Astrocyte of the cerebellum (primary cell): ENCODE data around the gene CUX1.

Experiments
- DNase-seq: peaks from one replicate; pipeline ENCODE4 v3.0.0-alpha.2; 2011; ENCODE audit warnings: low read depth
- H3K4me3 ChIP-seq: 2 replicates; pipeline ENCODE4 v1.5.1; 2011; ENCODE audit warnings: mild to moderate bottlenecking, low read depth, low read length, moderate library complexity
- in situ Hi-C: cut with HindIII; loops from 2 replicates; pipeline ENCODE4 v1.10.0; 2017; ENCODE audit warnings: low sequenced_read_pairs
- TF ChIP-seq, protein P1 (sequence below): IDR thresholded peaks from 2 replicates; pipeline ENCODE4 v1.5.1; 2012; ENCODE audit warnings: low read length, low read depth, moderate library complexity, mild to moderate bottlenecking; ENCODE audit errors: missing control alignments

Gene CUX1

GRCh38 chr7:102111061-102112041, 293.9 kb downstream of the CUX1 start:
- no peak overlapping the region for H3K4me3 ChIP-seq
- TF ChIP-seq, protein P1, sequence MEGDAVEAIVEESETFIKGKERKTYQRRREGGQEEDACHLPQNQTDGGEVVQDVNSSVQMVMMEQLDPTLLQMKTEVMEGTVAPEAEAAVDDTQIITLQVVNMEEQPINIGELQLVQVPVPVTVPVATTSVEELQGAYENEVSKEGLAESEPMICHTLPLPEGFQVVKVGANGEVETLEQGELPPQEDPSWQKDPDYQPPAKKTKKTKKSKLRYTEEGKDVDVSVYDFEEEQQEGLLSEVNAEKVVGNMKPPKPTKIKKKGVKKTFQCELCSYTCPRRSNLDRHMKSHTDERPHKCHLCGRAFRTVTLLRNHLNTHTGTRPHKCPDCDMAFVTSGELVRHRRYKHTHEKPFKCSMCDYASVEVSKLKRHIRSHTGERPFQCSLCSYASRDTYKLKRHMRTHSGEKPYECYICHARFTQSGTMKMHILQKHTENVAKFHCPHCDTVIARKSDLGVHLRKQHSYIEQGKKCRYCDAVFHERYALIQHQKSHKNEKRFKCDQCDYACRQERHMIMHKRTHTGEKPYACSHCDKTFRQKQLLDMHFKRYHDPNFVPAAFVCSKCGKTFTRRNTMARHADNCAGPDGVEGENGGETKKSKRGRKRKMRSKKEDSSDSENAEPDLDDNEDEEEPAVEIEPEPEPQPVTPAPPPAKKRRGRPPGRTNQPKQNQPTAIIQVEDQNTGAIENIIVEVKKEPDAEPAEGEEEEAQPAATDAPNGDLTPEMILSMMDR = no peak
- DNase-seq = no peak
- in situ Hi-C loops = no loop called here

DNA sequence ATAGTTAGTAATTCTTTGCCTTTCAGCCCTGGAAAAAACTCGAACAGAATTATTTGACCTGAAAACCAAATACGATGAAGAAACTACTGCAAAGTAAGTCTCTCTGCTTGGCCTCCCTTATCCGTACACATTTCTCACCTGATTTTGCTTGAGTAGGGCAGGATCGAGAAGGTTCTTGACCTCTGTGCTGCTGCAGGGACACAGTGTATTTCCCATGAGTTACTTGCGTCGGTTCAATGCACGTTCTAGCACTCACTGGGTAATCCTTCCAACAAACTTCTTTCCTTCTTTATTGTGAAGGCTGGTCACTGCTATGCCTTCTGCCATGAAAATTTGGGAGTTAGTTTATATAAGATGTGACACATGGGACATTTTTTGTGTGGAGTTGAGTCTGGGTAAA, 297.8 kb downstream of the CUX1 start:
- H3K4me3 ChIP-seq = no peak overlapping the region
- in situ Hi-C loops = no loop called here
- TF ChIP-seq, protein P1 = no peak
- DNase-seq = no peak

GRCh38 chr7:102115931-102116330, 298.5 kb downstream of the CUX1 start:
- TF ChIP-seq, protein P1 = no peak
- in situ Hi-C loops = no loop called here
- no peak overlapping the region for H3K4me3 ChIP-seq
- DNase-seq = no peak

DNA sequence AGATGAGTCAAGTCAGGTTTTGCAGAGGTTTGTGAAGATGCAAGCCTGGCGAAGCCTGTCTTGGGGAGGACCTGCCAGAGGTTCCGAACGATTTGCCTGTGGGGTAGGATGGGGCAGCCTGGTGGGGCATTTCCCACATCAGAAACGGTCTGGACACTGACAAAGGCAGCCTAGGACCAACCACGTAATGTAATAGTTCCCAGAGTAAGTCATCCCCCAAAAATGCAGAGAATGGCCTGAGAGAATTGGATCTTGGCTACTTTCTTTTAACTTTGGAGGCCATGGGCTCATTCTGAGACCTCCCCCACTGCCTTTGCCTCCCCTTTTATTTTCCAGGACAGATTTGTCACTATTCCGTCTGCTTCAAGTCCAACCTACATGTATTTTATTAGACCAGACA, 300.3 kb downstream of the CUX1 start:
- DNase-seq = peak; percentile 85
- in situ Hi-C loops = no loop called here

GRCh38 chr7:102119213-102119651, 301.8 kb downstream of the CUX1 start:
- TF ChIP-seq, protein P1 = no peak
- no peak for DNase-seq
- H3K4me3 ChIP-seq = no peak overlapping the region
- in situ Hi-C loops = no loop called here

More for the DNA sequence above, 300.3 kb downstream of the CUX1 start:
- TF ChIP-seq, protein P1 = no peak
- H3K4me3 ChIP-seq = no peak overlapping the region

DNA sequence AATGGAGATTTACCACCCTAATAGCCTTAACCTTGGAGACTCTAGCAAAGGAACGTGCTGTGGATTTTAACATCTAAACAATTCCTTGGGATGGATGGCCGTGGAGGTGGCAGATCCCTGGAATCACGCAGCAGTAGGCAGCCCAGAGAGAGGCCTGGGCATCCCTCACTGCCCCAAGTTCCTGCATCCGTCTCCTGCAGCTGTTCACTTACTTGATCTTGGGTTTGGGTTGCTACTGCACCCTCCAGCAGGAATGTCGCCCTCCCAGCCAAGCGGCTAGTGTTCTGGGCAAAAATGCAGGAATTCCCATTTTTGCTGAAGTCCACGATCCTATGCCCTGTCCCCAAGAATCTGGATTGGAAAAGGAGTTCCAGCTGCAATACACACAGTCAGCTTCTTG, 302.5 kb downstream of the CUX1 start:
- in situ Hi-C loops = no loop called here
- H3K4me3 ChIP-seq = no peak overlapping the region
- TF ChIP-seq, protein P1 = no peak
- no peak for DNase-seq
